ENCODE data around the gene PRAMEF33.
"Not testable (repeated sequence)": the region's sequence is repeated elsewhere in the genome, so short reads cannot be mapped to it uniquely, and the experiment has no call there.

- not testable (repeated sequence) for TF ChIP-seq POLR2A (IDR thresholded peaks at IDR 0.05); CTCF (IDR thresholded peaks at IDR 0.05); EP300 (IDR thresholded peaks at IDR 0.05; ENCODE audit: low read depth)
Measured at GRCh38 chr1:13342496-13342895, 39.2 kb downstream of the PRAMEF33 start.

All from transverse colon (tissue), 3 donors.